ENCODE results near the gene FAM25G. TPM values are rescaled to one million over a fixed set of nuclear protein-coding genes. Genes with fewer than 3 reads are reported as not detected.

The FAM25G gene
- total RNA-seq, 1 donor from 2014 or later: not detected

GRCh38 chr10:47450442-47450841, 41.1 kb downstream of the FAM25G start:
- H3K4me3 ChIP-seq: no peak overlapping the region
- H3K9me3 ChIP-seq (ENCODE audit: low read depth): no peaks in the 10 kb centered on the region
- H3K27ac ChIP-seq: no peak overlapping the region
- Mint-ChIP-seq H3K9me3 (peaks cover 7% of the 10 kb centered on the region), H3K27me3 (ENCODE audit: insufficient read depth, low read depth) (peaks cover 11% of the 10 kb centered on the region), H3K36me3 (peaks cover 2% of the 10 kb centered on the region), H3K4me1 (peaks cover 14% of the 10 kb centered on the region), H3K27ac (no peak overlapping the region), H3K4me3 (no peak overlapping the region)
- H3K9ac ChIP-seq: no peak overlapping the region
- TF ChIP-seq CTCF (IDR thresholded peaks at IDR 0.05) (no peak), EZH2phosphoT487 (IDR thresholded peaks at IDR 0.05) (no peak), EZH2 (IDR thresholded peaks at IDR 0.05) (no peak)
- H3K27me3 ChIP-seq: no peaks in the 10 kb centered on the region
- no peak overlapping the region for H2AFZ ChIP-seq (replicated peaks)
- no peaks in the 10 kb centered on the region for H4K20me1 ChIP-seq (ENCODE audit: low read depth)
- no peaks in the 10 kb centered on the region for H3K36me3 ChIP-seq
- no peak overlapping the region for H3K4me2 ChIP-seq
- no peak for DNase-seq (ENCODE audit: low spot score)
- H3K79me2 ChIP-seq (ENCODE audit: low read depth): no peaks in the 10 kb centered on the region
- H3F3A ChIP-seq (ENCODE audit: low read depth): no peaks in the 10 kb centered on the region
- no peaks in the 10 kb centered on the region for H3K4me1 ChIP-seq

- no peaks in the 10 kb centered on the region for H4K20me1 ChIP-seq (ENCODE audit: low read depth)
- H3K27ac Mint-ChIP-seq: no peak overlapping the region
- no peak for DNase-seq (ENCODE audit: low spot score)
- no peaks in the 10 kb centered on the region for H3K27me3 ChIP-seq
- no peak overlapping the region for H3K4me2 ChIP-seq
- H3K9me3 ChIP-seq (ENCODE audit: low read depth): no peaks in the 10 kb centered on the region
- no peak overlapping the region for H3K4me3 Mint-ChIP-seq
- TF ChIP-seq CTCF (IDR thresholded peaks at IDR 0.05) (no peak), EZH2 (IDR thresholded peaks at IDR 0.05) (no peak), EZH2phosphoT487 (IDR thresholded peaks at IDR 0.05) (no peak)
- no peaks in the 10 kb centered on the region for H3K79me2 ChIP-seq (ENCODE audit: low read depth)
- no peak overlapping the region for H2AFZ ChIP-seq (replicated peaks)
- no peaks in the 10 kb centered on the region for H3K4me1 ChIP-seq
- H3K36me3 ChIP-seq: no peaks in the 10 kb centered on the region
- peaks cover 2% of the 10 kb centered on the region for H3K36me3 Mint-ChIP-seq
- H3K4me1 Mint-ChIP-seq: peaks cover 11% of the 10 kb centered on the region
- H3K4me3 ChIP-seq: no peak overlapping the region
- peaks cover 11% of the 10 kb centered on the region for H3K9me3 Mint-ChIP-seq
- H3K27ac ChIP-seq: no peak overlapping the region
- H3K9ac ChIP-seq: no peak overlapping the region
- H3K27me3 Mint-ChIP-seq (ENCODE audit: insufficient read depth, low read depth): peaks cover 11% of the 10 kb centered on the region
- no peaks in the 10 kb centered on the region for H3F3A ChIP-seq (ENCODE audit: low read depth)
Measured at GRCh38 chr10:47449979-47450378, 41.5 kb downstream of the FAM25G start.

GRCh38 chr10:47449102-47449978, 42.2 kb downstream of the FAM25G start:
- H3K4me2 ChIP-seq: no peak overlapping the region
- no peaks in the 10 kb centered on the region for H4K20me1 ChIP-seq (ENCODE audit: low read depth)
- H3K4me3 ChIP-seq: no peak overlapping the region
- H3K9me3 ChIP-seq (ENCODE audit: low read depth): no peaks in the 10 kb centered on the region
- TF ChIP-seq CTCF (IDR thresholded peaks at IDR 0.05) (no peak), EZH2 (IDR thresholded peaks at IDR 0.05) (no peak), EZH2phosphoT487 (IDR thresholded peaks at IDR 0.05) (no peak)
- H2AFZ ChIP-seq (replicated peaks): no peak overlapping the region
- peaks cover 11% of the 10 kb centered on the region for H3K9me3 Mint-ChIP-seq
- no peaks in the 10 kb centered on the region for H3K27me3 ChIP-seq
- no peaks in the 10 kb centered on the region for H3K36me3 ChIP-seq
- no peaks in the 10 kb centered on the region for H3K79me2 ChIP-seq (ENCODE audit: low read depth)
- H3F3A ChIP-seq (ENCODE audit: low read depth): no peaks in the 10 kb centered on the region
- H3K4me1 Mint-ChIP-seq: peaks cover 11% of the 10 kb centered on the region
- H3K36me3 Mint-ChIP-seq: peaks cover 2% of the 10 kb centered on the region
- H3K27me3 Mint-ChIP-seq (ENCODE audit: insufficient read depth, low read depth): peaks cover 11% of the 10 kb centered on the region
- no peak overlapping the region for H3K27ac ChIP-seq
- H3K27ac Mint-ChIP-seq: no peak overlapping the region
- no peak for DNase-seq (ENCODE audit: low spot score)
- H3K9ac ChIP-seq: no peak overlapping the region
- no peaks in the 10 kb centered on the region for H3K4me1 ChIP-seq
- no peak overlapping the region for H3K4me3 Mint-ChIP-seq

Data from neural progenitor cell (in vitro differentiated cells).